GM21423 (cell line): Measurements from ENCODE around the gene NPC1.
"Not testable (repeated sequence)": the region's sequence is repeated elsewhere in the genome, so short reads cannot be mapped to it uniquely, and the experiment has no call there.

ENCODE experiments used
- ATAC-seq: cut with Tn5 transposase; IDR thresholded peaks from one replicate; pipeline ENCODE4 v1.9.1; 2021; ENCODE audit warnings: mild to moderate bottlenecking, moderate library complexity; ENCODE audit not compliant: unreplicated experiment

NPC1 gene

DNA sequence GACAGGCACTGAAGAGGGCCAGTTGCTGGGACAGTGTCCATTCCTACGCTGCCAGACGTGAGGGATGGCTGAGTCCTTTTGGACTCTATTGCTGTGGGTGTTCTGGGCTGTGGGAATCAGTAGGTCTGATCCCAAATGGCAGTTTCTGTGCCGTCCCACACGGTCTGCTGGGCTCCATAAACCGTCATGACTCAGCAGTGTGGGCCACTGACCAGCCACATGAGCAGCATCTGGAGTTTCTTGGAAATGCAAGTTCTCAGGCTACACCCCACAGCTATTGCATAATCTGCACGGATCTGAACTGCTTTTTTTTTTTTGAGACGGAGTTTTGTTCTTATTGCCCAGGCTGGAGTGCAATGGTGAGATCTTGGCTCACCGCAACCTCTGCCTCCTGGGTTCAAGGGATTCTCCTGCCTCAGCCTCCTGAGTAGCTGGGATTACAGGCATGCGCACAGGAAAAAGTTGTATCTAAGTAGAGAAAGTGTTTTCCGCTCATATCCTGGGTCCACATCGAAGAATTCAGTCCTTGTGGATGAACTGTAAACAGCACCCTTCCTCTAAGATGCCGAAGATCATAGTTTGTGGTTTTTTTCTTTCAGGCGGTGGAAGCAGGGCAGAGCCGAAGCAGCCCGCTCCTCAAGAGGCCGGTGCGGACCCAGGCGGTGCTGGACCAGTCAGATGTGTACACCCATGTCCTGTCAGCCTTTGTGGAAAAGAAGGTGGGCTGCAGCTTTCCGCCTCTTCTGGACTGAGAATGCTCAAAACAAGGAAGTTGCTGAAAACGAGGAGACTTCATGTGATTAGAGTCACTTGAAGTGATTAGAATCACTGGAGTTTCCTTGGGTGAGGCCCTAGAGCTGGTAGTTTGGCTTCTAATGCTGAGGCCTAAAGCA is 57.5 kb downstream of the NPC1 start:
- no peak for ATAC-seq

- no peak for ATAC-seq
Observed at GRCh38 chr18:23526501-23527063, 59.7 kb downstream of the NPC1 start.

- ATAC-seq = no peak
Observed at GRCh38 chr18:23524213-23524707, 62.0 kb downstream of the NPC1 start.

GRCh38 chr18:23523429-23524212 is 62.7 kb downstream of the NPC1 start:
- ATAC-seq = no peak

DNA sequence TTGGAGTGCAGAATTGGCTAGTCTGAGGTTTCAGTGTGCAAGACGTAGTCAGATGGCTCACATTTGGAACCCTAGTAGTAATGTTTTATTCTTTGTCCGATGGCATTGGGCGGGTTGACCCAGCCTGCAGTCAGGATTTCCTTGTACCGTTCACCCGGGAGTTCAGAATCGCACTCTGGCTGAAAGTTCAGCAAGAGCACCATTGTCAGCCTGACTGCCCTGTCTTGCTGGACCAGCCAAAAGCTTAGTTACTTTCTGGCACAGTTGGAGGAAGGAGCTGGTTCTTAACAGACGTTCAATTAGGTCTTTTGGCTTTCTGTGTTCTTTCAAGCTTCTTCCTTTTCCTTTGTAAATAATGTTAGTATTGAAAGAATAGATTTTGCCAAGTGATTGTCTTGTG is 64.4 kb downstream of the NPC1 start:
- ATAC-seq = no peak

DNA sequence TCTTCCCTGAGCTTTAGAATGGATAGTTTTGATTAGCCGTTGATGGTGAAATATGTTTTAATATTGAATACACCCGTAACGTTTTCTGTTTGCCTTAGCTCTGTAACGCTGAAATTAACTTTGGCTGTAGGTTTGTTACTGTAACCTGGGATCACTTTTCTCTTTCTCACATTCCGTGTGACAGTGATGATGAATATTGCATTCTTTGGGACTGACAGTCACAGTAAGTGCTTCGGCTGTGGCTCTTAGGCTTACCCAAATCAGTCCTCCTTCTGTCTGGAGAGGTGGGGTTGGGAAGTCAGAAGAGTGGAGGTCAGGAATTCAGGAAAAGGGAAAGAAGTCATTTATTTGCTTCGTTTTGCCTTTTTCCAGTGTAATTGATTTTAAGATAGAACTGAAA is 65.0 kb downstream of the NPC1 start:
- no peak for ATAC-seq

DNA sequence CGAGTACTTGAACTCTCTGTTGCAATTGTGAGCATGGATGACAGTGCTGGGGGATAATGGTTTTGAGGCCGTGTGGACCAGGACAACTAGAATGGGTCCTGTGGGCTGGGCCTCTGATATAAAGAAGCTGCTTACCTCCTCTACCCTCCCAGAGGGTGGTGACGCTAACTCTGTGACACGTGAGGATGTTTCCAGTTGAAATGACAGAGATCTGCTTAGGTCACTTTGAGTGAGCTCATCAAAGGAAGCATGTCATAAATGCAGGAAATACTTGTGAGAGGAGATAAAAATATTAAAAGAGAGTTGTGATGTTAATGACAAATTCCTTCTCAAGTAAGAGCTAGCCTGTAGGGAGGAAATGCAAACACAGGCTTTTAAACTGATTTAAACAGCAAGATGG is 66.6 kb downstream of the NPC1 start:
- ATAC-seq = no peak

- peak; percentile 79 for ATAC-seq
Observed at GRCh38 chr18:23515911-23516546, 70.3 kb downstream of the NPC1 start.

DNA sequence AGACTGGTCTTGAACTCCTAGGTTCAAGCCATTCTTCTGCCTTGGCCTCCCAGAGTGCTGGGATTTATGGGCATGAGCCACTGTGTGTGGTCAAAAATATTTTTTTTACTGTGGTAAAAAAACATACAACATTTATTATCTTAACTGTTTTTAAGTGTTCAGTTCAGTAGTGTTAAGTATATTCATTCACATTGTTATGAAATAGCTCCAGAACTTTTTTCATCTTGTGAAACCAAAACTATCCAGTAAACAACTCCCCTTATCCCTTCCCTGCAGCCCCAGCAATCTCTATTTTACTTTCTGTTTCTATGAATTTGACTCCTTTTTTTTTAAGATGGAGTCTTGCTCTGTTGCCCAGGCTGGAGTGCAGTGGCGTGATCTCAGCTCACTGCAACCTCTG is 73.7 kb downstream of the NPC1 start:
- no peak for ATAC-seq

DNA sequence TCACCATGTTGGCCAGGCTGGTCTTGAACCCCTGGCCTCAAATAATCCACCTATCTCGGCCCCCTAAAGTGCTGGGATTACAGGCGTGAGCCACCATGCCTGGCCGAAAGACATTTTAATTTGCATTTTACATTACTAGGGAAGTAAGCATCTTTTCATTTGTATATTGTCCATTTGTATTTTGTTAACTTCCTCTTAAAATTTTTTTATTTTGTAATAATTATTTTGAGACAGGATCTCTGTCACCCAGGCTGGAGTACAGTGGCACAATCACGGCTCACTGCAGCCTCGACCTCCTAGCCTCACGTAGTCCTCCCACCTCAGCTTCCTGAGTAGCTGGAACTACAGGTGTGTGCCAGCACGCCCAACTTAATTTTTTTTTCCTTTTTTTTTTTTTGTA is 74.1 kb downstream of the NPC1 start:
- ATAC-seq = not testable (repeated sequence)

- not testable (repeated sequence) for ATAC-seq
Observed at GRCh38 chr18:23510923-23511322, 75.4 kb downstream of the NPC1 start.

DNA sequence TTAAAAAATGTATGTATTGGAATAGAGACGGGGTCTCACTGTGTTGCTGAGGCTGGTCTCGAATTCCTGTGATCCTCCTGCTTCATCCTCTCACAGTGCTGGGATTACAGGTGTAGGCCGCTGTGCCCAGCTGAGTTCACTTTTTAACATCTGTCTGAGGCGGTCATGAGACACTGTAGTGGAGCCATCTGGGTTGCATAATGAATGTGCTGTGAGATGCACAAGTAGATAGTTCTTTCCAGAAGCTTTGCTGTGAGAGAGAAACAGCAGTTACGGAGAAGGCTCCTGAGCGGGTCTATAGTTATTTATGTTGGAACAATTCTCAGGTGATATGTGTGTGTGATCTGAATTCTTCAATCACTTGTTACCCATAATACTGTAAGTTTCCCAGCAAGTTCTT is 79.9 kb downstream of the NPC1 start:
- no peak for ATAC-seq

GRCh38 chr18:23504720-23505119 is 81.6 kb downstream of the NPC1 start:
- ATAC-seq = peak; percentile 57

GRCh38 chr18:23503963-23504344 is 82.4 kb downstream of the NPC1 start:
- no peak for ATAC-seq

- peak; percentile 76 for ATAC-seq
Observed at GRCh38 chr18:23503038-23503962, 83.0 kb downstream of the NPC1 start, which contains the start of gene RMC1. Gene RMC1 (plus strand): TSS chr18:23503511. CDS start chr18:23503619, 108 bp downstream.

DNA sequence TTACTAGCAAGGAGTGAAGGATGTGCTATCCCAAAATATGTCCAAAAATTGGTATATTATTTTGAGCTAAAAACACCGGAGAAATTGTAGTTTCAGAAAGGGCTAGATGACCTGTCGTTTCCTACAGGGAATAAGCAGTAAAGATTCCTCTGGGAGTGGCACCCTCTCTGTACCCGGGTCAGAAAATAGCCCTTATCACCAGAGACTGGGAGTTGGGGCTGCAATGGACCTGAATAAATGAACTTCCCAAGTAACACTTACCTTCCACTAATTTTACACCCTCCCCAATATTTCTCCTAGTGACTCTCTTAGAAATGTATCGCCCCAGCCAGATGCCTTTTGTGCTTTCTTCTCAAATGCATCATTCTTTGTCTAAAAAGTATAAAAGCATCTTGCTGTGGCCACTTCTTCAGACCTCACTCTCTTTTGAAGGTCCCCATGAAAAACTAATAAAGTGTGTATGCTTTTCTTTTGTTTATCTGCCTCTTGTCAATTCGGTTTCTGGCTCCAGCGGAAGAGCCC is 83.7 kb downstream of the NPC1 start:
- no peak for ATAC-seq

DNA sequence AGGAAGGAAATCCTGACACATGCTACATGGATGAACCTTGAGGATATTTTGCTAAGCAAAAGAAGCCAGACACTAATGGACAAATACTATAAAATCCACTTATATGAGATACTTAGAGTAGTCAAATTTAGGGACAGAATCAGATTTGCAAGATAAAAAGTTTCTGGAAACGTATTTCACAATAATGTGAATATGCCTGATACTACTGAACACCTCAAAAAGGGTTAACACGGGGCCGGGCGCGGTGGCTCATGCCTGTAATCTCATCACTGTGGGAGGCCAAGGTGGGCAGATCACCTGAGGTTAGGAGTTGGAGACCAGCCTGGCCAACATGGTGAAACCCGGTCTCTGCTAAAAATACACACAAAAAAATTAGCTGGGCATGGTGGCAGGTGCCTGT is 84.7 kb downstream of the NPC1 start:
- no peak for ATAC-seq

GRCh38 chr18:23499291-23499781 is 87.0 kb downstream of the NPC1 start:
- ATAC-seq = no peak

GRCh38 chr18:23498877-23499276 is 87.4 kb downstream of the NPC1 start:
- ATAC-seq = peak; percentile 28
